Activated CD4-positive, alpha-beta T cell treated with anti-CD3 and anti-CD28 coated beads for 36 hours (primary cell): ENCODE results near the gene OR10H1. TPM values are rescaled to one million over a fixed set of nuclear protein-coding genes. Genes with fewer than 3 reads are reported as not detected.
"Not testable (repeated sequence)": the region's sequence is repeated elsewhere in the genome, so short reads cannot be mapped to it uniquely, and the experiment has no call there.

Experiments
- ATAC-seq: fragments of 200-7000 bp; cut with Tn5 transposase; one replicate; pipeline ENCODE4 v1.10.0; 2021; ENCODE audit warnings: mild to moderate bottlenecking, moderate library complexity
- CTCF ChIA-PET: fragments of 350-600 bp; sonication (Branson Sonifier 250); formaldehyde crosslinking; loops from one replicate; lab custom pipeline; 2021; ENCODE audit warnings: antibody characterized with exemption; lab: Charles Lee
- POLR2A ChIA-PET: fragments of 350-600 bp; sonication (Branson Sonifier 250); formaldehyde crosslinking; loops from one replicate; lab custom pipeline; 2021; ENCODE audit warnings: antibody characterized with exemption, inconsistent platforms; lab: Charles Lee
- DNase-seq: peaks from one replicate; pipeline ENCODE4 v3.0.0-alpha.2; 2020
- H3K27ac Mint-ChIP-seq: one replicate; pipeline ENCODE4 v1.8.0; 2021; ENCODE audit warnings: mixed read lengths
- H3K27me3 Mint-ChIP-seq: one replicate; pipeline ENCODE4 v1.8.0; 2021; ENCODE audit warnings: mixed read lengths
- H3K36me3 Mint-ChIP-seq: one replicate; pipeline ENCODE4 v1.8.0; 2021; ENCODE audit warnings: low read depth, mixed read lengths
- H3K4me1 Mint-ChIP-seq: one replicate; pipeline ENCODE4 v1.8.0; 2021; ENCODE audit warnings: mixed read lengths
- H3K4me3 Mint-ChIP-seq: one replicate; pipeline ENCODE4 v1.8.0; 2021; ENCODE audit warnings: mild to moderate bottlenecking, moderate library complexity, mixed read lengths
- H3K9me3 Mint-ChIP-seq: one replicate; pipeline ENCODE4 v1.8.0; 2021; ENCODE audit warnings: low read depth, mixed read lengths
- intact Hi-C, 2 experiments: fragments of 100-400 bp; cut with DNase I in 1 of 2; cut with micrococcal nuclease in 1 of 2; formaldehyde crosslinking; loops; one replicate each; pipeline versions ENCODE4 v1.14.2 to v1.15.1; 2022 to 2024; cut with DNase I, micrococcal nuclease
- total RNA-seq, 2 experiments: library from RNA; stranded (reverse); gene quantifications; one replicate each; pipeline ENCODE4 v1.2.3, GENCODE V29; 2021

OR10H1 gene
- total RNA-seq, 2 experiments from 2014 or later: not detected

- Mint-ChIP-seq H3K27ac (no peak within 1 kb of the TSS), H3K9me3 (no peaks in the 10 kb centered on the region), H3K4me1 (no peaks in the 10 kb centered on the region), H3K36me3 (no peaks in the 10 kb centered on the region), H3K27me3 (peaks cover 2% of the 10 kb centered on the region), H3K4me3 (no peak within 1 kb of the TSS)
- POLR2A ChIA-PET: no interaction called here
- DNase-seq: no peak
- no peak for ATAC-seq
- intact Hi-C loops: no loop called here
- CTCF ChIA-PET: no interaction called here
Measured at GRCh38 chr19:15787611-15788155, 27.8 kb downstream of the OR10H1 start, which contains the start of gene OR10H5. OR10H5 (plus strand) TSS chr19:15787661; CDS start chr19:15794049, 6,388 bp downstream.

GRCh38 chr19:15782896-15783295 is 32.6 kb downstream of the OR10H1 start:
- CTCF ChIA-PET, DNase-seq, H3K9me3 Mint-ChIP-seq, H3K27me3 Mint-ChIP-seq, POLR2A ChIA-PET, intact Hi-C loops, H3K4me1 Mint-ChIP-seq, H3K36me3 Mint-ChIP-seq, H3K27ac Mint-ChIP-seq, ATAC-seq, H3K4me3 Mint-ChIP-seq: not testable (repeated sequence)

- no peaks in the 10 kb centered on the region for H3K36me3 Mint-ChIP-seq
- intact Hi-C loops: no loop called here
- H3K27ac Mint-ChIP-seq: no peak overlapping the region
- ATAC-seq (no peak), DNase-seq (no peak)
- H3K27me3 Mint-ChIP-seq: peaks cover 2% of the 10 kb centered on the region
- no peaks in the 10 kb centered on the region for H3K4me1 Mint-ChIP-seq
- no peak overlapping the region for H3K4me3 Mint-ChIP-seq
- H3K9me3 Mint-ChIP-seq: no peaks in the 10 kb centered on the region
- CTCF ChIA-PET: interaction anchor here (0.6 kb wide), 1 partner anchor 24 kb away, joined by 3 read pairs; no protein-coding TSS in a partner anchor
- POLR2A ChIA-PET: no interaction called here
Measured at GRCh38 chr19:15782211-15782610, 33.3 kb downstream of the OR10H1 start.

GRCh38 chr19:15781661-15782060 is 33.8 kb downstream of the OR10H1 start:
- ChIA-PET CTCF (no interaction called here), POLR2A (no interaction called here)
- no peak for DNase-seq
- intact Hi-C loops: no loop called here
- Mint-ChIP-seq H3K4me1 (no peaks in the 10 kb centered on the region), H3K9me3 (no peaks in the 10 kb centered on the region), H3K36me3 (no peaks in the 10 kb centered on the region), H3K4me3 (no peak overlapping the region), H3K27ac (no peak overlapping the region), H3K27me3 (peaks cover 2% of the 10 kb centered on the region)
- no peak for ATAC-seq

- Mint-ChIP-seq H3K27me3 (peaks cover 9% of the 10 kb centered on the region), H3K36me3 (no peaks in the 10 kb centered on the region), H3K27ac (no peak overlapping the region), H3K4me1 (no peaks in the 10 kb centered on the region), H3K9me3 (no peaks in the 10 kb centered on the region), H3K4me3 (no peak overlapping the region)
- CTCF ChIA-PET: no interaction called here
- intact Hi-C loops: no loop called here
- DNase-seq (no peak), ATAC-seq (no peak)
- POLR2A ChIA-PET: no interaction called here
Measured at GRCh38 chr19:15780610-15781418, 34.6 kb downstream of the OR10H1 start.

GRCh38 chr19:15779756-15780476 is 35.5 kb downstream of the OR10H1 start:
- Mint-ChIP-seq H3K4me3 (no peak overlapping the region), H3K27ac (no peak overlapping the region), H3K4me1 (no peaks in the 10 kb centered on the region), H3K27me3 (peaks cover 9% of the 10 kb centered on the region), H3K9me3 (no peaks in the 10 kb centered on the region), H3K36me3 (no peaks in the 10 kb centered on the region)
- intact Hi-C loops: no loop called here
- DNase-seq (no peak), ATAC-seq (no peak)
- CTCF ChIA-PET: interaction anchor here (0.6 kb wide), 1 partner anchor 607 kb away, joined by 4 read pairs; no protein-coding TSS in a partner anchor
- POLR2A ChIA-PET: no interaction called here

- ChIA-PET CTCF (no interaction called here), POLR2A (no interaction called here)
- Mint-ChIP-seq H3K4me3 (no peak overlapping the region), H3K9me3 (no peaks in the 10 kb centered on the region), H3K27ac (no peak overlapping the region), H3K36me3 (no peaks in the 10 kb centered on the region), H3K4me1 (no peaks in the 10 kb centered on the region), H3K27me3 (peaks cover 15% of the 10 kb centered on the region)
- DNase-seq (no peak), ATAC-seq (no peak)
- intact Hi-C loops: no loop called here
Measured at GRCh38 chr19:15776991-15777970, 38.2 kb downstream of the OR10H1 start.

- ChIA-PET POLR2A (no interaction called here), CTCF (no interaction called here)
- Mint-ChIP-seq H3K27me3 (peaks cover 22% of the 10 kb centered on the region), H3K4me3 (no peak overlapping the region), H3K36me3 (no peaks in the 10 kb centered on the region), H3K27ac (no peak overlapping the region), H3K4me1 (no peaks in the 10 kb centered on the region), H3K9me3 (no peaks in the 10 kb centered on the region)
- intact Hi-C loops: no loop called here
- ATAC-seq (no peak), DNase-seq (no peak)
Measured at GRCh38 chr19:15776264-15776663, 39.2 kb downstream of the OR10H1 start.

- Mint-ChIP-seq H3K4me3 (no peak overlapping the region), H3K9me3 (no peaks in the 10 kb centered on the region), H3K36me3 (no peaks in the 10 kb centered on the region), H3K27ac (no peak overlapping the region), H3K4me1 (no peaks in the 10 kb centered on the region), H3K27me3 (peaks cover 26% of the 10 kb centered on the region)
- DNase-seq: no peak
- ChIA-PET CTCF (no interaction called here), POLR2A (no interaction called here)
- intact Hi-C loops: no loop called here
- ATAC-seq: no peak
Measured at GRCh38 chr19:15775249-15775648, 40.2 kb downstream of the OR10H1 start.

- intact Hi-C loops, H3K9me3 Mint-ChIP-seq: not testable (repeated sequence)
- H3K27me3 Mint-ChIP-seq: peaks cover 29% of the 10 kb centered on the region
Measured at GRCh38 chr19:15774159-15774558, 41.3 kb downstream of the OR10H1 start.

GRCh38 chr19:15769586-15769985 is 45.9 kb downstream of the OR10H1 start:
- peak; percentile 29 for DNase-seq
- ChIA-PET CTCF (interaction anchor here (0.6 kb wide), 1 partner anchor 8 kb away, joined by 3 read pairs; no protein-coding TSS in a partner anchor), POLR2A (no interaction called here)
- H3K27me3 Mint-ChIP-seq: peaks cover 26% of the 10 kb centered on the region
- H3K27ac Mint-ChIP-seq: no peak overlapping the region
- ATAC-seq: no peak
- H3K36me3 Mint-ChIP-seq: no peaks in the 10 kb centered on the region
- no peaks in the 10 kb centered on the region for H3K4me1 Mint-ChIP-seq
- no peak overlapping the region for H3K4me3 Mint-ChIP-seq
- H3K9me3 Mint-ChIP-seq: no peaks in the 10 kb centered on the region
- intact Hi-C loops: no loop called here

More at GRCh38 chr19:15774159-15774558, 41.3 kb downstream of the OR10H1 start:
- H3K36me3 Mint-ChIP-seq, H3K27ac Mint-ChIP-seq, H3K4me1 Mint-ChIP-seq, ATAC-seq, H3K4me3 Mint-ChIP-seq, POLR2A ChIA-PET, CTCF ChIA-PET, DNase-seq: not testable (repeated sequence)
